H1 (cell line): ENCODE measurements around the gene SERAC1. TPM values are rescaled to one million over a fixed set of nuclear protein-coding genes. Genes with fewer than 3 reads are reported as not detected.

ENCODE experiments used
- CTCF ChIA-PET: fragments of 300-600 bp; sonication (Branson Sonifier 250); formaldehyde crosslinking; loops from one replicate; lab custom pipeline; 2021; ENCODE audit not compliant: partially characterized antibody; lab: Charles Lee
- POLR2A ChIA-PET: fragments of 300-600 bp; sonication (Branson Sonifier 250); formaldehyde crosslinking; loops from one replicate; lab custom pipeline; 2021; ENCODE audit warnings: inconsistent platforms; ENCODE audit not compliant: partially characterized antibody; lab: Charles Lee
- DNase-seq, 2 experiments: peaks; one replicate each; pipeline versions ENCODE4 v3.0.0 to v3.0.0-alpha.2; 2010 to 2022; ENCODE audit warnings: low spot score in 2 of 2, low read depth in 1 of 2, mixed read lengths in 1 of 2
- FAIRE-seq: peaks from 2 replicates; lab custom pipeline; 2011; peaks lifted over from hg19 to GRCh38; lab: Jason Lieb, UNC
- H2AFZ ChIP-seq: 2 replicates; pipeline ENCODE4 v1.8.1; 2012; ENCODE audit warnings: low read length, inconsistent platforms
- H2AK5ac ChIP-seq: 2 replicates; pipeline ENCODE4 v1.6.1; 2013; ENCODE audit warnings: low read depth, low read length
- H2BK120ac ChIP-seq: replicated peaks from 2 replicates; pipeline ENCODE3; 2013; ENCODE audit warnings: low read depth, low read length, inconsistent platforms
- H2BK12ac ChIP-seq: 2 replicates; pipeline ENCODE4 v1.6.1; 2013; ENCODE audit warnings: low read depth, low read length
- H2BK15ac ChIP-seq: 2 replicates; pipeline ENCODE4 v1.6.1; 2013; ENCODE audit warnings: low read length
- H2BK20ac ChIP-seq: 2 replicates; pipeline ENCODE4 v1.6.1; 2013; ENCODE audit warnings: low read length
- H2BK5ac ChIP-seq: 2 replicates; pipeline ENCODE4 v1.6.1; 2013; ENCODE audit warnings: low read depth, low read length
- H3K14ac ChIP-seq: 2 replicates; pipeline ENCODE4 v1.6.1; 2013; ENCODE audit warnings: inconsistent platforms; ENCODE audit not compliant: insufficient read length
- H3K18ac ChIP-seq: 2 replicates; pipeline ENCODE4 v1.6.1; 2013; ENCODE audit warnings: low read length; ENCODE audit errors: extremely low read depth
- H3K23ac ChIP-seq: 2 replicates; pipeline ENCODE4 v1.6.1; 2013; ENCODE audit warnings: inconsistent platforms; ENCODE audit not compliant: insufficient read length
- H3K23me2 ChIP-seq: 2 replicates; pipeline ENCODE4 v1.6.1; 2013; ENCODE audit warnings: low read depth, low read length
- H3K27ac ChIP-seq: 2 replicates; pipeline ENCODE4 v1.6.1; 2011; ENCODE audit warnings: low read depth, low read length, inconsistent platforms
- H3K27me3 ChIP-seq, 4 experiments: replicated peaks in 1 of 4; 1 replicate in 1 of 4; 2 replicates in 3 of 4; pipeline versions ENCODE4 v1.6.1 to v1.8.1; 2011 to 2013; ENCODE audit warnings: low read length in 3 of 4, mild to moderate bottlenecking in 3 of 4, inconsistent platforms in 2 of 4, mixed read lengths in 2 of 4, moderate library complexity in 1 of 4; ENCODE audit not compliant: control insufficient read depth in 3 of 4, insufficient read depth in 3 of 4; ENCODE audit errors: extremely low read depth in 1 of 4
- H3K36me3 ChIP-seq, 4 experiments: 2 replicates each; pipeline versions ENCODE4 v1.6.1 to v1.8.1; 2011 to 2013; ENCODE audit warnings: mild to moderate bottlenecking in 4 of 4, low read length in 3 of 4, moderate library complexity in 2 of 4, control low read depth in 1 of 4, inconsistent platforms in 1 of 4; ENCODE audit not compliant: insufficient read depth in 4 of 4, control insufficient read depth in 2 of 4
- H3K4ac ChIP-seq: replicated peaks from 2 replicates; pipeline ENCODE3; 2013; ENCODE audit warnings: low read length, low read depth, mixed read lengths, inconsistent platforms; ENCODE audit not compliant: insufficient read length
- H3K4me1 ChIP-seq, 4 experiments: replicated peaks in 1 of 4; 1 replicate in 1 of 4; 2 replicates in 3 of 4; pipeline versions ENCODE4 v1.6.1 to v1.8.1; 2011 to 2013; ENCODE audit warnings: low read length in 3 of 4, inconsistent platforms in 2 of 4, mixed read lengths in 1 of 4; ENCODE audit not compliant: insufficient read depth in 4 of 4, control insufficient read depth in 3 of 4
- H3K4me2 ChIP-seq, 2 experiments: 2 replicates each; pipeline versions ENCODE4 v1.6.1 to v1.8.1; 2011 to 2013; ENCODE audit warnings: low read depth in 2 of 2, low read length in 2 of 2, control low read depth in 1 of 2, inconsistent platforms in 1 of 2, mild to moderate bottlenecking in 1 of 2; ENCODE audit not compliant: insufficient read depth in 1 of 2
- H3K4me3 ChIP-seq, 4 experiments: fragments of 200-600, 300-600 bp in 1 of 4; sonication (generic), shearing (Covaris generic), sonication (Bioruptor Twin) in 1 of 4; 2 replicates each; pipeline versions ENCODE4 v1.5.1 to v1.8.1; 2011 to 2016; ENCODE audit warnings: low read length in 4 of 4, low read depth in 3 of 4, control low read depth in 2 of 4, inconsistent platforms in 2 of 4, mild to moderate bottlenecking in 2 of 4, mixed read lengths in 1 of 4, moderate library complexity in 1 of 4; ENCODE audit not compliant: insufficient read depth in 2 of 4; ENCODE audit errors: extremely low read depth in 1 of 4
- H3K56ac ChIP-seq: replicated peaks from 2 replicates; pipeline ENCODE3; 2013; ENCODE audit warnings: low read depth, mild to moderate bottlenecking, mixed read lengths, low read length, inconsistent platforms; ENCODE audit not compliant: insufficient read length
- H3K79me1 ChIP-seq: 2 replicates; pipeline ENCODE4 v1.6.1; 2013; ENCODE audit warnings: low read depth, low read length, control low read depth
- H3K79me2 ChIP-seq, 2 experiments: 2 replicates each; pipeline versions ENCODE4 v1.6.1 to v1.8.1; 2012 to 2013; ENCODE audit warnings: low read length in 2 of 2, mild to moderate bottlenecking in 2 of 2, inconsistent platforms in 1 of 2; ENCODE audit not compliant: insufficient read depth in 2 of 2, control insufficient read depth in 1 of 2
- H3K9ac ChIP-seq, 4 experiments: replicated peaks in 1 of 4; 1 replicate in 1 of 4; 2 replicates in 3 of 4; pipeline versions ENCODE4 v1.6.1 to v1.8.1; 2011 to 2013; ENCODE audit warnings: low read depth in 3 of 4, low read length in 3 of 4, control low read depth in 2 of 4, mild to moderate bottlenecking in 2 of 4, moderate library complexity in 2 of 4, inconsistent platforms in 1 of 4; ENCODE audit errors: extremely low read depth in 1 of 4
- H3K9me3 ChIP-seq, 2 experiments: 2 replicates each; pipeline versions ENCODE4 v1.6.1 to v1.8.1; 2012 to 2013; ENCODE audit warnings: mild to moderate bottlenecking in 2 of 2, moderate library complexity in 2 of 2, control low read depth in 1 of 2, inconsistent platforms in 1 of 2, low read depth in 1 of 2, low read length in 1 of 2, mixed read lengths in 1 of 2; ENCODE audit not compliant: insufficient read depth in 2 of 2
- H4K20me1 ChIP-seq, 2 experiments: replicated peaks in 1 of 2; 2 replicates each; pipeline versions ENCODE3 to v1.8.1; 2011 to 2013; ENCODE audit warnings: inconsistent platforms in 2 of 2, low read length in 2 of 2, mild to moderate bottlenecking in 1 of 2; ENCODE audit not compliant: insufficient read depth in 2 of 2, control insufficient read depth in 1 of 2
- H4K5ac ChIP-seq: 2 replicates; pipeline ENCODE4 v1.6.1; 2013; ENCODE audit warnings: low read length, low read depth, mixed read lengths, inconsistent platforms; ENCODE audit not compliant: insufficient read length
- H4K8ac ChIP-seq: 2 replicates; pipeline ENCODE4 v1.8.0; 2013; ENCODE audit warnings: mild to moderate bottlenecking, moderate library complexity, low read length, inconsistent platforms; ENCODE audit not compliant: insufficient read depth; ENCODE audit errors: extremely low read depth
- H4K91ac ChIP-seq: replicated peaks from 2 replicates; pipeline ENCODE3; 2013; ENCODE audit warnings: low read length, mixed read lengths, inconsistent platforms; ENCODE audit not compliant: insufficient read length
- ATF2 ChIP-seq: IDR thresholded peaks from 2 replicates; pipeline ENCODE4 v1.6.1; 2012; ENCODE audit warnings: low read length, inconsistent platforms
- CBX5 ChIP-seq: fragments of 300-800, 300-1000 bp; sonication (generic); IDR thresholded peaks from 2 replicates; pipeline ENCODE4 v1.7.1; 2016; ENCODE audit warnings: antibody characterized with exemption, low read length, low read depth
- GABPA ChIP-seq: IDR thresholded peaks from 2 replicates; pipeline ENCODE4 v1.6.1; 2011; ENCODE audit warnings: mild to moderate bottlenecking, low read length, moderate library complexity, borderline replicate concordance; ENCODE audit not compliant: insufficient read depth
- NRF1 ChIP-seq: IDR thresholded peaks from 2 replicates; pipeline ENCODE4 v1.6.1; 2011; ENCODE audit warnings: mild to moderate bottlenecking, low read depth, low read length, improper control_type of control experiment
- RNF2 ChIP-seq: fragments of 200-900, 300-1000 bp; sonication (generic); IDR thresholded peaks from 2 replicates; pipeline ENCODE4 v1.7.1; 2016; ENCODE audit warnings: borderline replicate concordance, low read depth, mild to moderate bottlenecking, antibody characterized with exemption, low read length; ENCODE audit not compliant: poor library complexity, severe bottlenecking; ENCODE audit errors: missing control alignments
- USF2 ChIP-seq: IDR thresholded peaks from 2 replicates; pipeline ENCODE4 v1.6.1; 2011; ENCODE audit warnings: low read length, improper control_type of control experiment
- ZNF274 ChIP-seq: IDR thresholded peaks from 2 replicates; pipeline ENCODE4 v1.7.0; 2012; ENCODE audit warnings: low read length, borderline replicate concordance; ENCODE audit errors: extremely low read depth
- WGBS, 2 experiments: shearing (Covaris generic) in 1 of 2; methylation state at CpG; one replicate each; pipeline versions ENCODE4 v1.1.6 to v1.1.7; 2013 to 2015; ENCODE audit warnings: low lambda C conversion rate in 2 of 2, mixed read lengths in 2 of 2, inconsistent platforms in 1 of 2, low coverage in 1 of 2, missing lambda C conversion rate in 1 of 2; ENCODE audit not compliant: insufficient replicate concordance in 2 of 2, insufficient coverage in 1 of 2, insufficient read length in 1 of 2; ENCODE audit errors: extremely low coverage in 1 of 2, missing lambda C conversion rate in 1 of 2; 5-methylcytosine and 5-hydroxymethylcytosine counted together
- polyA plus RNA-seq, 7 experiments: library from polyadenylated mRNA; depleted of rRNA in 3 of 7; stranded (reverse) in 5 of 7; unstranded in 2 of 7; fragments of >200 nt in 5 of 7; fragments of 200-250 nt in 2 of 7; gene quantifications; 1 replicate in 5 of 7; 2 replicates in 1 of 7; 4 replicates in 1 of 7; pipeline versions ENCODE4 v1.2.1 to v1.2.3, GENCODE V29; 2011 to 2013; ENCODE audit warnings: missing spikeins in 2 of 7, mixed read lengths in 2 of 7
- total RNA-seq: library from RNA; stranded (reverse); fragmentation: NEBNext Ultra II Directional; extraction: Animal tissue kit (Norgen Biotek cat#: 25700); gene quantifications from 2 replicates; pipeline ENCODE4 v1.2.1, GENCODE V29; 2021

SERAC1 gene
- total and polyA plus RNA-seq, 2 of the 8 experiments (the other 6 are each of a cell fraction or from before 2014, with no cell fraction given): 7.3 to 9.0 TPM

GRCh38 chr6:158158748-158159147 is 9.3 kb downstream of the SERAC1 start:
- DNase-seq (no peak), FAIRE-seq (no peak)
- H3K23me2 ChIP-seq: no peaks in the 10 kb centered on the region
- H2BK5ac ChIP-seq: no peak overlapping the region
- no peak overlapping the region for H2AK5ac ChIP-seq
- H2AFZ ChIP-seq: no peak overlapping the region
- H2BK20ac ChIP-seq: no peak overlapping the region
- H3K27me3 ChIP-seq: no peaks in the 10 kb centered on the region; a peak in 1 of 7 replicates
- H3K27ac ChIP-seq: no peak overlapping the region
- no peak overlapping the region for H3K4ac ChIP-seq
- no peak overlapping the region for H2BK15ac ChIP-seq
- H3K9ac ChIP-seq: no peak overlapping the region
- CTCF ChIA-PET: interaction anchor here (0.6 to 2.1 kb wide), 7 partner anchors 15 to 879 kb away, joined by 3 to 12 read pairs (median 3); no protein-coding TSS in a partner anchor
- peaks cover 0 to 7% (median 1%) of the 10 kb centered on the region in 4 experiments; a peak in 3 of 8 replicates for H3K36me3 ChIP-seq
- no peak overlapping the region for H3K18ac ChIP-seq
- H3K4me3 ChIP-seq: no peak overlapping the region
- no peak overlapping the region for H4K8ac ChIP-seq
- 90% methylated on average over 2 of the region's 2 CpGs; no CpG with 5 or more reads in 1 of the 2 experiments for WGBS, 2 experiments
- H4K91ac ChIP-seq: no peak overlapping the region
- H3K4me2 ChIP-seq: no peak overlapping the region
- no peak overlapping the region for H2BK12ac ChIP-seq
- H3K23ac ChIP-seq: no peak overlapping the region
- H3K79me2 ChIP-seq: no peaks in the 10 kb centered on the region; a peak in 1 of 4 replicates
- H3K9me3 ChIP-seq: no peaks in the 10 kb centered on the region
- H4K5ac ChIP-seq: no peak overlapping the region
- POLR2A ChIA-PET: no interaction called here
- H3K56ac ChIP-seq: no peak overlapping the region
- no peak overlapping the region for H3K14ac ChIP-seq
- H3K79me1 ChIP-seq: no peaks in the 10 kb centered on the region; the same call in 1 of the 2 replicates
- H3K4me1 ChIP-seq: peaks cover 0 to 10% (median 5%) of the 10 kb centered on the region in 4 experiments; a peak in 4 of 7 replicates
- TF ChIP-seq CBX5: no peak
- TF ChIP-seq NRF1: no peak
- no peak for TF ChIP-seq ZNF274
- TF ChIP-seq USF2: no peak
- no peak for TF ChIP-seq ATF2
- TF ChIP-seq RNF2: no peak
- no peak for TF ChIP-seq GABPA
- H2BK120ac ChIP-seq: no peak overlapping the region
- no peaks in the 10 kb centered on the region for H4K20me1 ChIP-seq
